ENCODE measurements around the gene RPF1. TPM values are rescaled to one million over a fixed set of nuclear protein-coding genes. Genes with fewer than 3 reads are reported as not detected.
A peak's percentile ranks its signal among the peaks of the same experiment; 100 is the strongest.

Gene RPF1
- total and polyA plus RNA-seq, 4 donors = 13.5 to 16.8 (median 14.8) TPM

GRCh38 chr1:84504580-84505492 lies 25.8 kb downstream of the RPF1 start (continued):
- TF ChIP-seq CTCF (IDR thresholded peaks at IDR 0.05; ENCODE audit: low read depth, low read length, missing input control) = no peak
- TF ChIP-seq, protein P1, sequence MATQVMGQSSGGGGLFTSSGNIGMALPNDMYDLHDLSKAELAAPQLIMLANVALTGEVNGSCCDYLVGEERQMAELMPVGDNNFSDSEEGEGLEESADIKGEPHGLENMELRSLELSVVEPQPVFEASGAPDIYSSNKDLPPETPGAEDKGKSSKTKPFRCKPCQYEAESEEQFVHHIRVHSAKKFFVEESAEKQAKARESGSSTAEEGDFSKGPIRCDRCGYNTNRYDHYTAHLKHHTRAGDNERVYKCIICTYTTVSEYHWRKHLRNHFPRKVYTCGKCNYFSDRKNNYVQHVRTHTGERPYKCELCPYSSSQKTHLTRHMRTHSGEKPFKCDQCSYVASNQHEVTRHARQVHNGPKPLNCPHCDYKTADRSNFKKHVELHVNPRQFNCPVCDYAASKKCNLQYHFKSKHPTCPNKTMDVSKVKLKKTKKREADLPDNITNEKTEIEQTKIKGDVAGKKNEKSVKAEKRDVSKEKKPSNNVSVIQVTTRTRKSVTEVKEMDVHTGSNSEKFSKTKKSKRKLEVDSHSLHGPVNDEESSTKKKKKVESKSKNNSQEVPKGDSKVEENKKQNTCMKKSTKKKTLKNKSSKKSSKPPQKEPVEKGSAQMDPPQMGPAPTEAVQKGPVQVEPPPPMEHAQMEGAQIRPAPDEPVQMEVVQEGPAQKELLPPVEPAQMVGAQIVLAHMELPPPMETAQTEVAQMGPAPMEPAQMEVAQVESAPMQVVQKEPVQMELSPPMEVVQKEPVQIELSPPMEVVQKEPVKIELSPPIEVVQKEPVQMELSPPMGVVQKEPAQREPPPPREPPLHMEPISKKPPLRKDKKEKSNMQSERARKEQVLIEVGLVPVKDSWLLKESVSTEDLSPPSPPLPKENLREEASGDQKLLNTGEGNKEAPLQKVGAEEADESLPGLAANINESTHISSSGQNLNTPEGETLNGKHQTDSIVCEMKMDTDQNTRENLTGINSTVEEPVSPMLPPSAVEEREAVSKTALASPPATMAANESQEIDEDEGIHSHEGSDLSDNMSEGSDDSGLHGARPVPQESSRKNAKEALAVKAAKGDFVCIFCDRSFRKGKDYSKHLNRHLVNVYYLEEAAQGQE (IDR thresholded peaks at IDR 0.05) = peak; percentile 60
- peak; percentile 78 to 83 for TF ChIP-seq HNF4A (conservative IDR thresholded peaks at IDR 0.05)
- peak in 1 of 2 donors; percentile 47 for TF ChIP-seq JUND (IDR thresholded peaks at IDR 0.05)
- TF ChIP-seq GABPA (IDR thresholded peaks at IDR 0.05 in 1 of 2, conservative IDR thresholded peaks at IDR 0.05 in 1 of 2) = no peak
- peak; percentile 29 for TF ChIP-seq TAF1 (conservative IDR thresholded peaks at IDR 0.05)

DNA sequence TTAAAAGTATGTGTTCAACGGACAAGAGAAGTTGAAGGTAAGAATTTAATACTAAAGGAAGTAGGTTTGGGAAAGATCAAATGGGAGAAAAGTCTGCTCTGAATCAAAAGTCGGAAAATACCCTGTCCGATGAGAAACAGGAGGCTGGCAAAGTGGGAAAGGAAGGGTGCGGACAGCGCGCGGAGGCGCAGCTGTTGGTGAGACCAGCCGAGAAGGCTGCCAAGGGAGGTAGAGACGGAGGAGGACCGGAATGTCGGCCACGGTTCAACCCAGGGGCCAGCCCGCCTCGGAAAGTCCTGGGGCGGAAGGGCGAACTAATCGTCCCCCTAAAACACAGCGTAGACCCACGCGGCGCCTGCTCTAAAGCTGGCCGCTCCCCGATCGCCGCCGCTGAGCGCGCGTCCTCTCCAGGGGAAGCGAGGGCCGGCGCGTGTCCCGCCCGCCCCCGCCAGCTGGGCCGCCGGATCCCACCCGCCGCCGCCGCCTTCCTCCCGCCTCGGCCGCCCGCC lies 26.5 kb downstream of the RPF1 start:
- under 1% methylated on average over 47 of the region's 47 CpGs for WGBS
- Histone ChIP-seq H3K27ac (ENCODE audit: low read depth in 1 of 2, low read length in 2 of 2) (peak overlapping the region; percentile 99 to 100), H3K27me3 (ENCODE audit: control insufficient read depth in 4 of 4, insufficient read depth in 4 of 4, low read length in 3 of 4) (no peaks in the 10 kb centered on the region), H3K9me3 (ENCODE audit: control insufficient read depth in 4 of 4, low read length in 3 of 4) (no peaks in the 10 kb centered on the region), H3K9ac (ENCODE audit: low read depth in 1 of 2, low read length in 2 of 2) (peak overlapping the region; percentile 92 to 99), H3K36me3 (ENCODE audit: control insufficient read depth in 4 of 4, insufficient read depth in 3 of 4, low read depth in 1 of 4, low read length in 3 of 4) (peaks cover 0 to 7% (median 5%) of the 10 kb centered on the region in 4 donors), H3K4me3 (ENCODE audit: low read depth in 1 of 3, low read length in 3 of 3) (peak overlapping the region; percentile 89 to 98 (median 92)), H3K4me1 (ENCODE audit: control insufficient read depth in 4 of 4, insufficient read depth in 4 of 4, low read length in 3 of 4) (peaks cover 1 to 47% (median 22%) of the 10 kb centered on the region in 4 donors)
- TF ChIP-seq, protein P1 (IDR thresholded peaks at IDR 0.05) = no peak
- TF ChIP-seq JUND (IDR thresholded peaks at IDR 0.05) (no peak), RAD21 (IDR thresholded peaks at IDR 0.05) (peak in 1 of 2 donors; percentile 12), CTCF (IDR thresholded peaks at IDR 0.05; ENCODE audit: low read depth, low read length, missing input control) (no peak), RXRA (IDR thresholded peaks at IDR 0.05) (no peak), EGR1 (IDR thresholded peaks at IDR 0.05; ENCODE audit: low read depth in 2 of 2) (no peak), MAX (IDR thresholded peaks at IDR 0.05) (peak; percentile 8), SP1 (IDR thresholded peaks at IDR 0.05) (no peak), HNF4G (IDR thresholded peaks at IDR 0.05) (no peak), TAF1 (conservative IDR thresholded peaks at IDR 0.05) (no peak), FOXA1 (IDR thresholded peaks at IDR 0.05) (no peak), HNF4A (conservative IDR thresholded peaks at IDR 0.05) (no peak), GABPA (IDR thresholded peaks at IDR 0.05 in 1 of 2, conservative IDR thresholded peaks at IDR 0.05 in 1 of 2) (no peak), YY1 (IDR thresholded peaks at IDR 0.05) (no peak), ATF3 (IDR thresholded peaks at IDR 0.05) (no peak)
- TF ChIP-seq, protein P2, sequence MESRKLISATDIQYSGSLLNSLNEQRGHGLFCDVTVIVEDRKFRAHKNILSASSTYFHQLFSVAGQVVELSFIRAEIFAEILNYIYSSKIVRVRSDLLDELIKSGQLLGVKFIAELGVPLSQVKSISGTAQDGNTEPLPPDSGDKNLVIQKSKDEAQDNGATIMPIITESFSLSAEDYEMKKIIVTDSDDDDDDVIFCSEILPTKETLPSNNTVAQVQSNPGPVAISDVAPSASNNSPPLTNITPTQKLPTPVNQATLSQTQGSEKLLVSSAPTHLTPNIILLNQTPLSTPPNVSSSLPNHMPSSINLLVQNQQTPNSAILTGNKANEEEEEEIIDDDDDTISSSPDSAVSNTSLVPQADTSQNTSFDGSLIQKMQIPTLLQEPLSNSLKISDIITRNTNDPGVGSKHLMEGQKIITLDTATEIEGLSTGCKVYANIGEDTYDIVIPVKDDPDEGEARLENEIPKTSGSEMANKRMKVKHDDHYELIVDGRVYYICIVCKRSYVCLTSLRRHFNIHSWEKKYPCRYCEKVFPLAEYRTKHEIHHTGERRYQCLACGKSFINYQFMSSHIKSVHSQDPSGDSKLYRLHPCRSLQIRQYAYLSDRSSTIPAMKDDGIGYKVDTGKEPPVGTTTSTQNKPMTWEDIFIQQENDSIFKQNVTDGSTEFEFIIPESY (IDR thresholded peaks at IDR 0.05) = no peak
- DNase-seq (ENCODE audit: low spot score) = no peak
